GM12865 (cell line): ENCODE measurements around the gene C5AR2.

Source experiments
- DNase-seq: peaks from one replicate; pipeline ENCODE4 v3.0.0; 2010; ENCODE audit warnings: low read depth
- H3K4me3 ChIP-seq: 2 replicates; pipeline ENCODE4 v1.5.1; 2011; ENCODE audit warnings: mild to moderate bottlenecking, low read depth, low read length, control low read depth
- TF ChIP-seq, protein P1 (sequence below): IDR thresholded peaks from 2 replicates; pipeline ENCODE4 v1.5.1; 2011; ENCODE audit warnings: low read length, control low read depth, low read depth, inconsistent platforms; ENCODE audit not compliant: insufficient read depth; ENCODE audit errors: missing control alignments

Gene C5AR2

DNA sequence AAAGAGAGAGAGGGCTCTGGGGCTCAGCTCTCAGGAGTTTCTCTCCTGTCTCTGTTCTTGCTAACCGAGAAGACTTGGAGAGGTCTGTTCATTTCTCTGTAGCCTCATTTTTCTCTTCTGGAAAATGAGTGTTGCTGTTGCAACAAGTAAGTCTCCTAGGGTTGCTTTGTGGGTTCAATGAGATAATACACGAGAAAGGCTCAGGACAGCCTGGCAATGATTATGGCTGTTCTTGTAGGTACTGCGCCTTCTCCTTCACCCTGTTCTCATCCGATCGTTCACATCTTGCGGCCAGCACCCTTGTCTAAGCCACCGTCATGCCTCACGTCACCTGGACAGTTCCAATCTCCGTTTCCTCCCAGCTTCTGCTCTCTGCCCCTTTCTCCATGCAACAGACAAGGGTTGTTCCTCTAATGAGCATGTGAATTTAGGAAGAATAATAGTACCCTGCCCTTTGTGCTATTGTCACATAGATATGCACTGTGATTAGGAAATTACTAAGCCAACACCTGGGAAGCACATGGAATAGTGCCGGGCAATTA is 18.1 kb upstream of the C5AR2 start:
- no peak for DNase-seq
- no peak overlapping the region for H3K4me3 ChIP-seq
- TF ChIP-seq, protein P1, sequence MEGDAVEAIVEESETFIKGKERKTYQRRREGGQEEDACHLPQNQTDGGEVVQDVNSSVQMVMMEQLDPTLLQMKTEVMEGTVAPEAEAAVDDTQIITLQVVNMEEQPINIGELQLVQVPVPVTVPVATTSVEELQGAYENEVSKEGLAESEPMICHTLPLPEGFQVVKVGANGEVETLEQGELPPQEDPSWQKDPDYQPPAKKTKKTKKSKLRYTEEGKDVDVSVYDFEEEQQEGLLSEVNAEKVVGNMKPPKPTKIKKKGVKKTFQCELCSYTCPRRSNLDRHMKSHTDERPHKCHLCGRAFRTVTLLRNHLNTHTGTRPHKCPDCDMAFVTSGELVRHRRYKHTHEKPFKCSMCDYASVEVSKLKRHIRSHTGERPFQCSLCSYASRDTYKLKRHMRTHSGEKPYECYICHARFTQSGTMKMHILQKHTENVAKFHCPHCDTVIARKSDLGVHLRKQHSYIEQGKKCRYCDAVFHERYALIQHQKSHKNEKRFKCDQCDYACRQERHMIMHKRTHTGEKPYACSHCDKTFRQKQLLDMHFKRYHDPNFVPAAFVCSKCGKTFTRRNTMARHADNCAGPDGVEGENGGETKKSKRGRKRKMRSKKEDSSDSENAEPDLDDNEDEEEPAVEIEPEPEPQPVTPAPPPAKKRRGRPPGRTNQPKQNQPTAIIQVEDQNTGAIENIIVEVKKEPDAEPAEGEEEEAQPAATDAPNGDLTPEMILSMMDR, result no peak

DNA sequence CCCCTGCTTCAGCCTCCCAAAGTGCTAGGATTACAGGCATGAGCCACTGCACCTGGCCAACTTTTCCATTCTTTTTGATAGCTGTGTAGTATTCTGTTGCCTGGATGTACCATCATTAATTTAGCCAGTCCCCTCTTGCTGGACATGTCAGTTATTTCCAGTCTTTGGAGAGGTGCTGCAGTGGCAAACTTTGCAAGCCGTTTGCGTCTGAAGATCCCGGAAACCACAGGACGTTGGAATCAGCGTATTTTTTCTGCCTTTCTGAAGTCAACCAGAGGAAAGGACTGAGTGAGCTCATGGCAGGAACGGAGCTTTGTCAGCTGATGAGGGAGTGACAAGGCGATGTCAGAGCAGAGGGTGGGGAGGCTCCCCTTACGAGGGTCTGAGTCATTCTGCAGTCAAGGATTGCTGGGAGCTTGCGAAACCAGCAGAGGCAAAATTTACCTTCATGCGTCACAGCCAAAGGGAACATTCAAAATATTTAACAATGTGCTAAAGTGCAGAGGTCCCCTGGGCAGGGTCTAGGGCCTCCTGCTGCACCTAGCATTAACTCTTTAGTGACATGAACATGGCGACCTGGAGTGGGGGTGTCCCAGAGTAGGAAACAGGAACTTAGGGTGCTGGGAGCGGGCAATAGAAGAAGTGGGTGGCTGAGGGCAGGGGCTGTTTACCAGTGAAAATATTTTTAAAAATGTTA is 16.7 kb upstream of the C5AR2 start:
- no peak overlapping the region for H3K4me3 ChIP-seq
- TF ChIP-seq, protein P1, result no peak
- DNase-seq, result no peak

GRCh38 chr19:47316513-47316912 is 15.5 kb upstream of the C5AR2 start:
- no peak for DNase-seq
- TF ChIP-seq, protein P1, result no peak
- H3K4me3 ChIP-seq, result no peak overlapping the region

DNA sequence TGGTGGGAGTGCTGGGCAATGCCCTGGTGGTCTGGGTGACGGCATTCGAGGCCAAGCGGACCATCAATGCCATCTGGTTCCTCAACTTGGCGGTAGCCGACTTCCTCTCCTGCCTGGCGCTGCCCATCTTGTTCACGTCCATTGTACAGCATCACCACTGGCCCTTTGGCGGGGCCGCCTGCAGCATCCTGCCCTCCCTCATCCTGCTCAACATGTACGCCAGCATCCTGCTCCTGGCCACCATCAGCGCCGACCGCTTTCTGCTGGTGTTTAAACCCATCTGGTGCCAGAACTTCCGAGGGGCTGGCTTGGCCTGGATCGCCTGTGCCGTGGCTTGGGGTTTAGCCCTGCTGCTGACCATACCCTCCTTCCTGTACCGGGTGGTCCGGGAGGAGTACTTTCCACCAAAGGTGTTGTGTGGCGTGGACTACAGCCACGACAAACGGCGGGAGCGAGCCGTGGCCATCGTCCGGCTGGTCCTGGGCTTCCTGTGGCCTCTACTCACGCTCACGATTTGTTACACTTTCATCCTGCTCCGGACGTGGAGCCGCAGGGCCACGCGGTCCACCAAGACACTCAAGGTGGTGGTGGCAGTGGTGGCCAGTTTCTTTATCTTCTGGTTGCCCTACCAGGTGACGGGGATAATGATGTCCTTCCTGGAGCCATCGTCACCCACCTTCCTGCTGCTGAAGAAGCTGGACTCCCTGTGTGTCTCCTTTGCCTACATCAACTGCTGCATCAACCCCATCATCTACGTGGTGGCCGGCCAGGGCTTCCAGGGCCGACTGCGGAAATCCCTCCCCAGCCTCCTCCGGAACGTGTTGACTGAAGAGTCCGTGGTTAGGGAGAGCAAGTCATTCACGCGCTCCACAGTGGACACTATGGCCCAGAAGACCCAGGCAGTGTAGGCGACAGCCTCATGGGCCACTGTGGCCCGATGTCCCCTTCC is 11.8 kb upstream of the C5AR2 start:
- TF ChIP-seq, protein P1, result no peak
- H3K4me3 ChIP-seq, result no peak overlapping the region
- DNase-seq, result no peak

GRCh38 chr19:47321630-47322029 is 10.3 kb upstream of the C5AR2 start:
- no peak overlapping the region for H3K4me3 ChIP-seq
- no peak for DNase-seq
- TF ChIP-seq, protein P1, result no peak

DNA sequence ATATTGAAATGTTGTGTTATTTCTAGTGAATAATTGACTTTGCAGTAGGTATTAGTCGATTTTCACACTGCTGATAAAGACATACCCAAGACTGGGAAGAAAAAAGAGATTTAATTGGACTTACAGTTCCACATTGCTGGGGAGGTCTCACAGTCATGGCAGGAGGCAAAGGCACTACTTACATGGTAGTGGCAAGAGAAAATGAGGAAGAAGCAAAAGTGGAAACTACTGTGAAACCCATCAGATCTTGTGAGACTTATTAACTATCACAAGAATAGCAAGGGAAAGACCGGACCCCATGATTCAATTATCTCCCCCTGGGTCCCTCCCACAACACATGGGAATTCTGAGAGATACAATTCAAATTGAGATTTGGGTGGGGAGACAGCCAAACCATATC is 9.9 kb upstream of the C5AR2 start:
- H3K4me3 ChIP-seq, result no peak overlapping the region
- TF ChIP-seq, protein P1, result no peak
- no peak for DNase-seq
